Measurements from ENCODE around the gene CARD19. TPM values are rescaled to one million over a fixed set of nuclear protein-coding genes. Genes with fewer than 3 reads are reported as not detected.

CARD19 gene
- total RNA-seq, 1 experiment from 2014 or later: 26.1 TPM

DNA sequence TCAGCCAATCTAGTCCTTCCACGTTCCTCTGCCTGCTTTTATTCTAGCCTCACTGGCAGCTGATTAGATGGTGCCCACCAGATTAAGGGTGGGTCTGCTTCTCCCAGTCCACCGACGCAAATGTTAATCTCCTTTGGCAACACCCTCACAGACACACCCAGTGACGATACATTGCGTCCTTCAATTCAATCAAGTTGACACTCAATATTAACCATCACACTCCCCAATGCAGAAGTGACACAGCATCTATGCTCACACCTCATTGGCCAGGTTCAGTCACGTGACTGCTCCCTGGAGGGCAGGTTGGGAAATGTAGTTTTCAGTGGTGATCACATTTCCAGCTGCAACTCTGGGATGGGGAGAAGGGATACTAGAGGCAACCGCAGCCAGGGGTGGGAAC lies 24.6 kb upstream of the CARD19 start:
- DNase-seq: peak; percentile 24
- intact Hi-C loops (cut with micrococcal nuclease; ENCODE audit: unreplicated experiment): no loop called here
- no peaks in the 10 kb centered on the region for H3K36me3 Mint-ChIP-seq (ENCODE audit: insufficient read depth, unreplicated experiment)
- H3K27me3 Mint-ChIP-seq (ENCODE audit: unreplicated experiment): no peaks in the 10 kb centered on the region
- TF ChIP-seq, protein P1, sequence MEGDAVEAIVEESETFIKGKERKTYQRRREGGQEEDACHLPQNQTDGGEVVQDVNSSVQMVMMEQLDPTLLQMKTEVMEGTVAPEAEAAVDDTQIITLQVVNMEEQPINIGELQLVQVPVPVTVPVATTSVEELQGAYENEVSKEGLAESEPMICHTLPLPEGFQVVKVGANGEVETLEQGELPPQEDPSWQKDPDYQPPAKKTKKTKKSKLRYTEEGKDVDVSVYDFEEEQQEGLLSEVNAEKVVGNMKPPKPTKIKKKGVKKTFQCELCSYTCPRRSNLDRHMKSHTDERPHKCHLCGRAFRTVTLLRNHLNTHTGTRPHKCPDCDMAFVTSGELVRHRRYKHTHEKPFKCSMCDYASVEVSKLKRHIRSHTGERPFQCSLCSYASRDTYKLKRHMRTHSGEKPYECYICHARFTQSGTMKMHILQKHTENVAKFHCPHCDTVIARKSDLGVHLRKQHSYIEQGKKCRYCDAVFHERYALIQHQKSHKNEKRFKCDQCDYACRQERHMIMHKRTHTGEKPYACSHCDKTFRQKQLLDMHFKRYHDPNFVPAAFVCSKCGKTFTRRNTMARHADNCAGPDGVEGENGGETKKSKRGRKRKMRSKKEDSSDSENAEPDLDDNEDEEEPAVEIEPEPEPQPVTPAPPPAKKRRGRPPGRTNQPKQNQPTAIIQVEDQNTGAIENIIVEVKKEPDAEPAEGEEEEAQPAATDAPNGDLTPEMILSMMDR (IDR thresholded peaks at IDR 0.05; ENCODE audit: unreplicated experiment): no peak
- H3K4me3 Mint-ChIP-seq (ENCODE audit: low read depth, unreplicated experiment): no peak overlapping the region
- peaks cover 7% of the 10 kb centered on the region for H3K4me1 Mint-ChIP-seq (ENCODE audit: low read depth, unreplicated experiment)
- CTCF ChIA-PET: no interaction called here
- BruUV-seq (replicated peaks): no TSS peak
- H3K27ac Mint-ChIP-seq (ENCODE audit: unreplicated experiment): no peak overlapping the region
- no peaks in the 10 kb centered on the region for H3K9me3 Mint-ChIP-seq (ENCODE audit: low read depth, unreplicated experiment)

- no peak for DNase-seq
- CTCF ChIA-PET: interaction anchor here (0.6 to 1.2 kb wide), 2 partner anchors 10 to 507 kb away, joined by 3 read pairs; no protein-coding TSS in a partner anchor
- TF ChIP-seq, protein P1 (IDR thresholded peaks at IDR 0.05; ENCODE audit: unreplicated experiment): no peak
- BruUV-seq (replicated peaks): no TSS peak
- intact Hi-C loops (cut with micrococcal nuclease; ENCODE audit: unreplicated experiment): no loop called here
- peaks cover 7% of the 10 kb centered on the region for H3K4me1 Mint-ChIP-seq (ENCODE audit: low read depth, unreplicated experiment)
- no peaks in the 10 kb centered on the region for H3K36me3 Mint-ChIP-seq (ENCODE audit: insufficient read depth, unreplicated experiment)
- no peak overlapping the region for H3K27ac Mint-ChIP-seq (ENCODE audit: unreplicated experiment)
- no peaks in the 10 kb centered on the region for H3K9me3 Mint-ChIP-seq (ENCODE audit: low read depth, unreplicated experiment)
- no peak overlapping the region for H3K4me3 Mint-ChIP-seq (ENCODE audit: low read depth, unreplicated experiment)
- H3K27me3 Mint-ChIP-seq (ENCODE audit: unreplicated experiment): no peaks in the 10 kb centered on the region
Observed at GRCh38 chr9:93072383-93072795, 23.6 kb upstream of the CARD19 start.

DNA sequence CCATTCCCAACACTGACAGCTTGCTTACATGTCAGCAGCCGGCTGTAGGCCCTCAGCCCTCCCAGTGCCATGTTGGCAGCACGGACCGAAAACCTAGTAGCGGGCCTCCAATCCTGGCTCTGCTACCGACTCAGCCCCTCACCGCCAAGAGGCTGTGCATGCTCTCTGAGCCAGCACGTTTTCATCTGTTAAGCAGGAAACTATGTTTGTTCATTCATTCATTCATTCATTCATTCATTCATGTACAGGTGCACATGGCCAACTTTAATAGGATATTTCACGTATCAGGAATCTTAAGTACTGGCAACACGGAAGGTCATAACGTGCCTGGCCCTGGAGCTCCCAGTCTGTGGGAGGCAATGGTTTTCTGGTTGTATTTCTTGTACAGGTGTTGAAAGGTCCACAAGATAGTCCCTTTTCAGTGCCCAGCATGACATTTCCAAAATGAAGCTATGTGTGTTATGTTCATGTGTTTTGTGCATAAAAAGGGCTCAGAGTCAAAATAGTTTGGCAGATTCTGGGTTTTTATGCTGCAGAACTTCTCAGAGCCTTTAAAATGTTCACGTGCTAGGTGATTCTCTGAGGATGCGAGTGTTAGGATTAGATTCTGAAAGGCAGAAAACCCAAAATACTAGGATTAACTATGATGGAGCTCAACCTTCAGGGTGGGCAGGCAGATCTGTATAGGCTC lies 19.8 kb upstream of the CARD19 start:
- Mint-ChIP-seq H3K27me3 (ENCODE audit: unreplicated experiment) (no peaks in the 10 kb centered on the region), H3K4me1 (ENCODE audit: low read depth, unreplicated experiment) (peaks cover 7% of the 10 kb centered on the region), H3K36me3 (ENCODE audit: insufficient read depth, unreplicated experiment) (no peaks in the 10 kb centered on the region), H3K4me3 (ENCODE audit: low read depth, unreplicated experiment) (no peak overlapping the region), H3K9me3 (ENCODE audit: low read depth, unreplicated experiment) (no peaks in the 10 kb centered on the region), H3K27ac (ENCODE audit: unreplicated experiment) (no peak overlapping the region)
- DNase-seq: no peak
- TF ChIP-seq, protein P1 (IDR thresholded peaks at IDR 0.05; ENCODE audit: unreplicated experiment): no peak
- CTCF ChIA-PET: interaction anchor here (1.1 kb wide), 1 partner anchor 31 kb away, joined by 3 read pairs; no protein-coding TSS in a partner anchor
- intact Hi-C loops (cut with micrococcal nuclease; ENCODE audit: unreplicated experiment): no loop called here
- BruUV-seq (replicated peaks): no TSS peak

GRCh38 chr9:93076792-93077128 lies 19.3 kb upstream of the CARD19 start:
- CTCF ChIA-PET: no interaction called here
- intact Hi-C loops (cut with micrococcal nuclease; ENCODE audit: unreplicated experiment): no loop called here
- no peak for DNase-seq
- Mint-ChIP-seq H3K27ac (ENCODE audit: unreplicated experiment) (no peak overlapping the region), H3K9me3 (ENCODE audit: low read depth, unreplicated experiment) (no peaks in the 10 kb centered on the region), H3K36me3 (ENCODE audit: insufficient read depth, unreplicated experiment) (no peaks in the 10 kb centered on the region), H3K27me3 (ENCODE audit: unreplicated experiment) (no peaks in the 10 kb centered on the region), H3K4me3 (ENCODE audit: low read depth, unreplicated experiment) (no peak overlapping the region), H3K4me1 (ENCODE audit: low read depth, unreplicated experiment) (peaks cover 7% of the 10 kb centered on the region)
- no TSS peak for BruUV-seq (replicated peaks)
- TF ChIP-seq, protein P1 (IDR thresholded peaks at IDR 0.05; ENCODE audit: unreplicated experiment): no peak
